HG03095 (cell line): ENCODE data around the gene CSMD2.

Source experiments
- ATAC-seq: cut with Tn5 transposase; IDR thresholded peaks from one replicate; pipeline ENCODE4 v1.9.1; 2021; ENCODE audit warnings: moderate library complexity; ENCODE audit not compliant: unreplicated experiment

The CSMD2 gene

DNA sequence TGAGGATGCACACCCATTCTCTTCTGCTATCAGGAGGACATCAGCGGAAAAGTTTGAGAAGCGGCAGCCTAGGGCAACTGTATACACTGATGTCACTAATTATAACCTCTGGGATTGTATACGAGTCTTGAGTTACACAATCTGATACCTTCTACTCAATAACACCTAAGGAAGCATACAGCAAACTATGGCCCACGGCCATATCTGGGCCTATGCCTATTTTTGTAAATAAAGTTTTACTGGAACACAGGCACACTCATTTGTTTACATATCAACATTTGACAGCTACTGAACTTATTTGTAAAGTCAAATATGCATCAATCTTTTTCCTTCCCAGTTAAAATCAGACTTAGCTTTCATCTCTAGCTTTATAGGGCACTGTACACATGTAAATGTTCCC lies 505.4 kb downstream of the CSMD2 start:
- no peak for ATAC-seq

DNA sequence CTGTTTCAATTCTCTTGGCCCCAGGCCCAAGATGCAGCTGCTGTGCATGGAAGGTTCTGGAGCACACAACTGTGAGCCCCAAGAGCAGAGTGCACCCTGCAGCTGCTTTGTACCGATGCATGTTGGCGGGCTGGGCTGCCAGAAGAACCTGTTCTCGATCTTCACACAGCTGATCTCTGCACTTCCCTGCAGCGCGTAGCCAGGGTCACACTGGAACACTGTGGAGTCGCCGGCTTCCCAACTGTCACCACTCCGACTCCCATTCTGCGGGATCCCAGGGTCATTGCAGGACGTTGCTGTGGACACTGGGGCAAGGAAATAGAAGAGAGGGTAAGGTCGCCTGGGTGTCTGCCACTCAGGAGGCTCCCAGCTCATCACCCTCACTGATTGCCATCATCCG lies 507.2 kb downstream of the CSMD2 start:
- no peak for ATAC-seq

DNA sequence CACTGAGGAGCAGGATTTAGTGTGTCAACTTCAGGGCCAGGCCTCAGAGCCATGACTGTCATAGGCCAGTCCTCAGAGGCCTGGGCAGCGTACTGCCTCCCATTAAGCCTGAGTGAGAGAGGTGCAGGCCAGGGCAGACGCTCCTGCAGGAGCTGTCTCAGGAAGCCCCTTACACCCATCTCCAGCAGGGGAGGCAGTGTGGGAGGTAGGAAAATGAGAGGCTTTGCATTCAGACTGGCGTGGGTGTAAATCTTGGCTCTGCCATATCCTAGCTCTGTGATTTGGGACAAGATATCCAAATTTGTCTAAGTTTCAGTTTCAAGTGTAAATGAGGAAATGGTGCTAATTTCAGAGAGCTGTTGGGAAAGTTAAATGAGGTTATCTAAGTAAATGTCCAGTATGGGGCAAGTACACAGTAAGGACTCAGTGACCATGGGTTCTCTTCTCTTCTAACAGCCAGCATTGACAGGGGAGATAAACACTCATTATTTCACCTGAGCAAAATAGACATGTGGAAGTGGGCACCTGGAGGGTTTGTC lies 508.5 kb downstream of the CSMD2 start:
- ATAC-seq: no peak

DNA sequence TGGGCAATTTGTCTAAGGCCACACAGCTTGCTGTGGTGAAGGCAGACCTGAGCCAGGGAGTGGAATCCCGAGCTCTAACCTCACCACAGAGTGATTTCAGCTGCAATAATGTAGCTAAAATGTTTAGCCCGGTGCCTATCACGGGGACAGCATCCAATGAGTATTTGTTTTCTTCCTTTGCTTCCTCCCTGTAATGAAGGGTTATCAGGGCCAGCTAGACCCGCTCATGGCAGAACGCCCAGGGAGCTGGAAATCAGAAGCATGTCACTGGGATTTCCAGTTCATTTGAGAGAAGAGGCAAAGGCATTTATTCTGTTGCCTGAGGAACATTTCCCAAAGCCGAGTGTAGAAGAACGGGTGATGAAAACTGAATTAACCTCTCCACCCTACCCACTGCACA lies 509.5 kb downstream of the CSMD2 start:
- ATAC-seq: no peak

DNA sequence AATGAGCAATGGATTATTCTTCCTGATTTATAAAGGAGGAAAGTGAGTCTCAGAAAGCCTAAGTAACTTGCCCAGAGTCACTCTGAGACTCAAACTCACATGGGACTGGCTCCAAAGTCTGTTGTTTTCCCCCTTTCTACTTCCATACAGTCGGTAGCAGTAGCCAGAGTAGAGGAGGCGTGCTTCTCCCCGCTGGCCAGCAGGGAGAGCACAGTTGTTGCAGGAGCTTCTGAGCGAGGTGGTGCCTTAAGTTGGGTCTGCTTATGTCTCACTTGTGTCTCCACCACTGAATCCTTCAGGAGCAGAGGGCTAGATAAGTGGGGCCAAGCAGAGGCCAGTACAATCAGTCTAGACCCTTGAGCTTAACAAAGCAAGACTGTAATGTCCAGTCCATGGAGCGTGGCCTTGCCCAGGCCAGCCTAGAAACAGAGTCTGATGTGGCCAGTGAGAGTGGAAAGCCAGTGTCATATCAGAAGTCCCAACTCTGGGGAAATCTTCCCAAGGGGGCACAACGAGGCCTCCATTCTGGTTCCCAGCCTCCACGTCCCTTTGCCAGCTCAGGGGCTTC lies 510.7 kb downstream of the CSMD2 start:
- no peak for ATAC-seq

DNA sequence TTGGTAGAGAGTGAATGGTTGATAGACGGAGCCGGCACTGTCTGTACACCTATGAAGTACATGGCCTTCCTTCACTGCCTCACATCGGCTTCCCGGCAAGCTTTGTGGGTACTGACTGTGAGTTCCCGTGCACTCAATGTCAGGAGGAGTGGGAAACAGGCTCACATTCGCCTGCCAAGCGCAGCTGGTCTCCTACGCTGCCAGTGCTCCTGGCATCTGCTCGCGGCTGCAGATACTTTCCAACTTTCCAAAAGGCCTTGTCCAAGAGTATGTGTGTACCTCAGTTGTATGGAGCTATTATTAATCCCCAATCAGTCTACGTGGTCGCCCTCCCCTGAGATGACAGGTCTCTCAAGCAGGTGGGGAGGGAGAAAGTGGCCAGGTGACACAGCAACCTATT lies 511.8 kb downstream of the CSMD2 start:
- no peak for ATAC-seq

DNA sequence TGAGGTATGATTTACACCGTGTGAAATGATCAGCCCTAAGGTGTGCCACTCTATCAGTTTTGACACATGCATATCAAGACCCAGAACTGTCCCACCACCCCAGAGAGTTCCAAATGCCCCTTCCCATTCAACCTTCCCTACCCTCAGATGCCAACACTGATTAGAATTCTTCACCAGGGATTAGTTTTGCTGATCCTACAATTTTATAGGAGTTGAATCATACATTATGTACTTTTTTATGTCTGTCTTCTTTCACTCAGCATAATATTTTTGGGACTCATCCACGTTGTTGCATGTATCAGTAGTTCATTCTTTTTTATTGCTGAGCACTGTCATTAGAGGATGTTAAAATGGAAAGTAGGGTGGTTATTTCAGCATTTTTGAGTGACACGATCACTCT lies 514.3 kb downstream of the CSMD2 start:
- no peak for ATAC-seq

DNA sequence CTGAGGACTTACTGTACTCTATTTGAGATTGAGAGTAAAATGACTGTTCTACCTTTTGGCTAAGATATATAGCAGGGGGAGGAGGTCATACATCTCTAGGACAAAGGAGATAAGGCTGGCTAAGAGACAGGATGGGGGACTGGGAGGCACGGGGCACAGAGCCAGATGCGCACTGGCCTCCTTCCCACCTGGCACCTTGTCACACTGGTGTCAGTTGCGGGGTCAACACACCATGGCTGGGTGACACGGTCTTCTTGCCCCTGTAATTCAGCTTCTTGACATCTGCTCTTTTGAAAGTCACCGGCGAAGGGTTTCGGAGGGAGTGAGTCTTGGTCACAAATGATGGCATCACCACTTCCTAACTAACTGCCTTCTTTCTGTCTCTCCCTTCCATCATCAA lies 515.3 kb downstream of the CSMD2 start:
- no peak for ATAC-seq

DNA sequence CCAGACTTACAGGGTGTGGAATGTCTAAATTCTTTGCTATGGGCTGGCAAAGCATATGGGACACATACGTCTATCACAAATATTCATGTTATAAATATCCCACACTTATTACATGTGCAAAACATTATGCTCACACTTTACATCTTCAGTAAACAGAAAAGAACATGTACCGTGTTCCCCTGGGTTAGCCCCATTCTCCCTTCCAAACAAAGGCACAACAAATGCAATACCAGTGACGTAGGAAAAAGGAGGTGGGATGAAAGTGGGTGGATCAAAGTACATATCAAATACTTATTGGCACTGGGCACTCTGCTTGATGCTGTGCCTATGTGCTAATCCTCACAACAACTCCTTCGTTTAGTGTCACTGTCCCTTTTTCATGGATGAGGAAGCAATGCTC lies 521.8 kb downstream of the CSMD2 start:
- no peak for ATAC-seq

DNA sequence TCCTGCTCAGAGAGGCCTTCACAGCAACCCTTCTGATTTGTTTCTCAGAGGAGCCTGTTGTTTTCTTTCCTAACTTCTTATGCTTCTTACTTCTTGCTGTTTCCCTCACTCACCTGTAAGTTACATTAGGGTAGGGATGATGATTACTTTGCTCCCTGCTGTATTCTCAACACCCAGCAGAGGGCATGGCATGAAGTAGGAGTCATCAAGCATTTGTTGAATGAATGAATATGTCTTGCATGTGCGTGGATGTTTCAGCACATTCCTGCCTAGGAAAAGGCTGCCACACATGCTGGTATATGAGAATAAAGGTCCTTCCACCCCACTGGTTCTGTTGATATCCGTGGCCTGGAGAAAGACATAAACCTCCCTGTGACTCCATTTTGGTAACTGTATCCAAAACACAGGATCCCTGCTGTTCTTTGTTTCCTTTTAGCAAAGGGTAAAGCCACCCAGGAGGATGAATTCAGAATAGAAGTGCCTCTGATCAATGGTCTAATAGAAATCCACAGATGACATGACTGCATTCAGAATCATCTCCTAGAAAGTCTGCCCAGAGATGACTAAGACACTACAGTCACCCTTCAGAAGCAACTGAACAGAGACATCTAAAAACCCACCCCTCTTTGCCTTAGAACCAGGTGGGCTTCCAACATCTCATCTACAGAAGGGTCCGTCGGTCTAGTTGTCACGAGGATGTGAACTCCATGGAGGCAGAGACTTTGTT lies 523.8 kb downstream of the CSMD2 start:
- no peak for ATAC-seq

DNA sequence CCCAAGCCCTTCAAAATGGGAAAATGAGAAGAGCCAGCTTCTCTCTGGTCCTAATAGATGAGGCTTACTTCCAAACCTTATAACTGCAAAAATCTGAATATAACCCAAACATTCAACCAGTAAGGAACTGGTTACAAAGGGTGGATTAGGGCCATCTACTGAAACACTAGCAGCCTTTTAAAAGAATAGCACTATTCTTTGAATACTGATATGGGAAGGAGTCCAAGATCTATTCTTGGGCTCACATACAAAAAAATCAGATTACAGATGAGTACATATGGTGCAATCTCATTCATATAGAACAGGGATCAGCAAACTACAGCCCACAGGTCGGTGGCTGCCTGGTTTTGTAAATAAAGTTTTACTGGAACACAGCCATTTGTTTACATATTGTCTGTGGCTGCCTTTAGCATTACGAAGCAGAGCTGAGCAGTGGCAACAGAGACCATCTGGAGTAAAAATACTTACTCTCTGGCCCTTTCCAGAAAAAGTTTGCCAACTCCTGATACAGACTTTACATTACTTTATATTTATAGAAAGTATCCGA lies 524.8 kb downstream of the CSMD2 start:
- no peak for ATAC-seq

DNA sequence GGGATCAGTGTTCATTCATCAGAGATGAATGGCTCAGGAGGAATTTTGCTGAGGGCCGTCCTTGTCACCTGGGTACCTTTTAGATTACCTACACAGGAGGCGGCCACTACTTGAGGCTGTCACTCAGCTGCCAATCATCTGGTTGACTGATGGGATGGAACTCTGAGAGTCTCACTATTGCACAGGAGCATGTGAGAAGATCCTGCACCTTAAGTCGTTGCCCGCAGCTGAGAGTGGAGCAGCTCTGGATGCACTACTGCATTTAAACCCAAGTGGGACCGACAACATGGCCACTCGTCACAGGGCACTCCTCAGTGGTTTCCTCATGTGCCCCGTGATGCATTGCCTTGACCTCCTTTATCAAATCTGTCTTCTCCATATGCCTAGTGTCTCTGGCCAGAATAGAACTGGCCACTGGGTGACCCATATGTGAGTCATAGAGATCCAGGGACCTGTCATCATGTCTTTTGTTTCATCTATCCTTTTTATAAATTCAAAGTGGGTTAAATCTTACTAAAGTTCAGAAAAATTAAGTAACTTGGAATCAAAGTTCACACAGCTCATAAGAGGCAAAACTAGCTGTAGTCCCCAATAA lies 527.1 kb downstream of the CSMD2 start:
- no peak for ATAC-seq

DNA sequence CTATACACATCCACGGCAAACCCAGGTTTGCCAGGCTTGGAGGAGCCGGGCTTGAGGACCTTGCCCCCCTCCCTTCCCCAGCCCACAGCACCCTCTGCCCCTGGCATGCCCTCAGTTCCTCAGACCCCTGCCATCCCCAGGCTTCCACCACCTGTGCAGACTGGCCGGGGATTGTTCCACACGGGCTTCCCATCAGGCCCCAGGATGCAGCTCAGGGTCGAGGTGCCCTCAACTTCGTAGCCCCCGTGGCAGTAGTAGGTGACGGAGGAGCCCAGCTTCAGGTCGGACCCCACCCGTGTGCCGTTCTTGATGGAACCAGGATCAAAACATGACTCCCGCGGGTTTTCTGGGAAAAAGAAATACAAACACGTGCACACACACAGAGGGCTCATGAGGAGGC lies 528.8 kb downstream of the CSMD2 start:
- no peak for ATAC-seq

DNA sequence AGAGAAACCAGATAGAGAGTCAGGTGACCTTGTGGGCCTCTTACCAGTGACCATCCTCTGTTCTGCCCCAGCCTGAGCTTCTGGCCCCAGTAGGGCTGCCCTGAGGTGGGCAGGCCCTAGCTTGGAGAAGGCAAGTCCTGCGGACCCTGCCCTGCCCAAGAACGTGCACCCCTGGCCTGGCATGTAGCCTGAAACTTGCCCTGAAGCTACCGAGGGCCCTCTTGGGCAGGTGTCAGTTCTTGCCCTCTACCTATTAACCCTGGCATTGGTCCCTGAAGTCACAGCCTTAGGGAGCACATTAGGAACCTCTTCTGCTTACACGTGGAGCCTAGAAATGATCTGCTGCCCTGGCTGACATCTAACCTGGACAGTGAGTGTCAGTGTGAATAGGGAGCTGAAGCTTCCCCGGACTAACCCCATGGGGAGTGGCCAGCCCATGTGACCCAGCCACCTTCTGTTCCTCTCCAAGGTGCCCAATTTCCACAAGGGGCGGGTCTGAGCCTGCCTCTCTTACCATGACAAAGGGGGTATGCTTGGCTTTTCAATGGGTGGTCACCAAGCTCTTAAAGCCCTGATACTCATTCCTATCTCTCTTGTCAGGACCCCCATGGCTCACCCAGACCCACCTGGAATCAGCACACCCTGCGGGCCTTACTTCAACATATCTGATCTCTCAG lies 529.6 kb downstream of the CSMD2 start:
- ATAC-seq: no peak

DNA sequence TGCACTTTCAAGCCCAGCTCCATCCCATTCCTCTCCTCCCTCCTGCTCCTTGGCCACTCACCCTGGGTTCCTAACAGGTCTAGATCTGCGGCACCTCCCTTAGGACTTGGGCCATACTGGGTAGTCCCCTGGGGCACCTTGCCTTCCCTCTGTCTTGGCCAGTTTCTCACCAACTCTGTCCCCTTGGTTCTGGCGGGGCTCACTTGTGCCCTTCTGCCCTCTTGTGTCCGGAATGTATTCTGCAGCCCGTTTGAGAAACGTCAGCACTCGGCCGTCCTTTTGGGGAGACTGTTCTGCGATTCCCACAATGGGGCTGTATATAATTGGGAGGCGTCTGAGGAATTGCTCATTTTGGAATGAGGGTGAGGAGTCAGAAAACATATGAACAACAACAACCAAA lies 530.2 kb downstream of the CSMD2 start:
- ATAC-seq: no peak

DNA sequence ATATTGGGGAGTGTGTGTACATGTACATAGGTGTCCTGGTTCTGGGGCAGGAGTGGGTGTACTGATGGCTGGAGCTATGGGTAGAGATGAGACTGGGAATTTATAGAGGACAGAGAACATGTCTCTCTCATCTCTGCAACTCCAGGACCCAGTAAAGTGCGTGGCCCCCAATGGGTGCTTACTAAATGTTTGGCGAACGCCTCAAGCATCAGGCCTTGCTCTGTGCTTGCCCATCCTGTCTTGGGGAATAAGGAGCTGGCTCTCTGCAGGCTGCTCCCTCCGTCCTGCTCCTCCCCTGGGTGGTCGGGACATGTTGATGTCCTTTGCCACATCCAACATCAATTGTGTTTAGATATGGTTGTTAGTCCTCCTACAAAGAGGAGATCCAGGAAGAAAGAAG lies 530.9 kb downstream of the CSMD2 start:
- ATAC-seq: no peak

DNA sequence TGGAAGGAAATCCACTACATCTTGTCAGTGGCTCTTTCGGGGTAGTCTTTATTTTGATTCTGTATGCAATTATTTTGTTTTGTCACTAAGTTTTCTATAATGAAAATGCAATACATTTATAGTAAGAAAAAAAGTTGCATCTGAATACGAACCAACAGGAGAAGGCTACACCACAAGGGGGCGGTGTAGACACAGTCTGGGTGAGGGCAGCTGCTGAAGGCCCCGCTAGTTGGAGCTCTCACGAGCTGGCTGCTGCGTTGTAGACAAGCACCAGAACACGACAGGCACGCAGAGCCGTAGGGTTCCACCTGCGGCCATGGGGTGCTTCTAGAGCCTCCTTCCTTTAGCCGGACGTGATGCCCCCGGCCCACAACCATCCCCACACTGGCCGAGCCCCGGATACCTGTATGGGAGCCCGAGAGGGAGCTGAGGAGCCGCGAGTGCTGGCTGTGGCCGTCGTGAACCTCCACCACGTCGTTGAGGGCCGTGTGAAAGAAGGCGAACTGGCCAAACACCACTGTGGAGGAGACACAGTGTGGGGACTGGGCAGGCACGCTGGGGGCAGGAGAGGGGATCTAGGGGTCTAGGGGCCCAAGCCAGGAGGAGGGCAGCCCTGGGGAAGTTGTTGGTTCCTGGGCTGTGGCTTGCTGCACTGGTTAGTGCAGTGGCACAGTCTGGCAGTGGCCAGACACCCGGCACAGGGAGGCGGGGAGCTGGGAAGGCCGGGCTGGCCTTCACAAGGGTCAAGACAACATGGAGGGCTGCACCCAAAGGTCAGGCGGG lies 531.8 kb downstream of the CSMD2 start:
- ATAC-seq: no peak

DNA sequence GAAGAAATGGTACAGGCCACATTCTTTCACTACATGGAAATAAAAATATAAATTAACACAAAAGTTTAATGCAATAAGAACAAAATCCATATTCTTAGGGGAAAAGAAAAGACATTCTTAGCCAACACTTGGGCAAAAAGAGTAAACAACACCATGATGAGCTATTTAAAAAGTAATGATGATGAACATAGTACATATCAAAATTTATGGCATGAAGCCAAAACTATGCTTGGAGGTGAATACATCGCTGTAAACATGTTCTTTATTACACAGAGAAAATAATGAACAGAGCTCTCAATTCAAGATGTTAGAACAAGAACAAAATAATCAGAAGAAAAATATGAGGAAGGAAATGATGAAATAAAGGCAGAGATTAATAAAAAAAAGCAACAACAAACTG lies 534.3 kb downstream of the CSMD2 start:
- ATAC-seq: no peak

DNA sequence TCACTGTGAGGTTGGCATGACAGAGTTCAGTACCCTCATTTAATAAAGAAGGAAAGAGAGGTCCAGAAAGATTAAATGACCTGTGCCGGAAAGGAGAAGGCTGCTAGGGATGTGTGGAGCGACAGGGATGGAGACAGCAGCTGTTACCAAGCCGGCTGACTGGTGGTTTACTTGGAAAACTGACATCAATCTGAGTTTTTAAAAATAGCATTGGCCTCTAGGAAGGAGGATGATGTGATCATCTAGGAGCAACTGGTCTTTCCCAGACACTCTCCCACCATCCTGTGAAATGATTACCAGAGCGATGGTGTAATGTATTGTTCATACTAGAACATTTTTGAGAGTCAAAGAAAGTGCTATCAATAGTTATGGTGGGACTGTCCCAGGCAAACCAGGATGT lies 538.2 kb downstream of the CSMD2 start:
- ATAC-seq: no peak

DNA sequence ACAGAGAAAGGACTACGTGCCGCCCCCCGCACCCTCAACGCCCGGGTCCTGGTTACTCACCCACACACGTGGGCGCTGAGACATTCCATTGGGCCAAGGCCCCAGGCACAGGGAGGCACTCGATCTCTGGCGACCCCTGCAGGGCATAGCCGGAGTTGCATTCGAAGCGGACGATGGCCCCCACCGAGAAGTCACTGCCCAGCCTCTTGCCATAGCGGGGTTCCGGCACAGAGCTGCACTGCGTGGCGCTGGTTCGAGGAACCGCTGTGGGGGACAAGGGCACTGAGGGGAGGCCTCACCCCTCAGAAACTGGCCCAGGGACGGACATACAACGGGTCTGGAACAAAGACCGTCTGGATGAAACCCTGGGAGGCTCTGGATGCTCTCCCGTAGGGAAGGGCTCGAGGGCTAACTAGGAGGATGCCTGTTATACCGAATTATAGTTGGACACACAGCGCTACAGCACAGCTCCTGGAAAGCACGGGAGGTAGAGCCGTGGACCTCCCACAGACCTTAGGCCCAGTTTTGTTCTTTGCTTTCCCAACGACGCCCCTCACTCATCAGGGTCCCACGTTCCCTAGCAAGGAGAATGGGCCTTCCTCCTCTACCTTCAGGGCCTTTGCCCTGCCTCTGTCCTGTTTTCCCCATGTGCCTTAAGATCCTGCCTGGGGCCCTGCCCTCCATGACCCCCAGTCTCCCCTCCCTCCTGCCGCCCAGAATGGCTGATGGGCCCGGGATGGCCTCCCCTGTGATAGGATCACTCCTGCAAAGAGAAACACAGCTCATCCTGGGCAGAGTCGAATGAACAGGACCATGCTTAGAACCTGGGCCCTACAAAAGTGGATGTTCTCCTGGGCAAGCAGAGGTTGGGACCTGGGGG lies 539.8 kb downstream of the CSMD2 start:
- ATAC-seq: no peak
